Endodermal cell (in vitro differentiated cells): ENCODE results near the gene GRM5. TPM values are rescaled to one million over a fixed set of nuclear protein-coding genes. Genes with fewer than 3 reads are reported as not detected.

ENCODE experiments used
- DNase-seq: peaks from one replicate; pipeline ENCODE4 v3.0.0-alpha.2; 2017
- H3K27ac ChIP-seq: 2 replicates; pipeline ENCODE4 v1.5.1; 2013; ENCODE audit warnings: mild to moderate bottlenecking, low read depth, low read length, moderate library complexity
- H3K27me3 ChIP-seq: 2 replicates; pipeline ENCODE4 v1.6.1; 2013; ENCODE audit warnings: mild to moderate bottlenecking, low read length, moderate library complexity; ENCODE audit not compliant: insufficient read depth, control insufficient read depth, poor library complexity, severe bottlenecking
- H3K36me3 ChIP-seq: 2 replicates; pipeline ENCODE4 v1.7.0; 2013; ENCODE audit warnings: mild to moderate bottlenecking, low read length, moderate library complexity; ENCODE audit not compliant: control insufficient read depth, insufficient read depth
- H3K4me1 ChIP-seq: one replicate; pipeline ENCODE4 v1.7.0; 2013; ENCODE audit warnings: low read length; ENCODE audit not compliant: control insufficient read depth, insufficient read depth
- H3K4me3 ChIP-seq: 2 replicates; pipeline ENCODE4 v1.5.1; 2013; ENCODE audit warnings: mild to moderate bottlenecking, low read length, moderate library complexity
- H3K9ac ChIP-seq: 2 replicates; pipeline ENCODE4 v1.6.1; 2013; ENCODE audit warnings: mild to moderate bottlenecking, low read length, moderate library complexity; ENCODE audit not compliant: poor library complexity, severe bottlenecking; ENCODE audit errors: extremely low read depth
- H3K9me3 ChIP-seq: 2 replicates; pipeline ENCODE4 v1.6.1; 2013; ENCODE audit warnings: mild to moderate bottlenecking, low read length, moderate library complexity; ENCODE audit not compliant: control insufficient read depth
- H3K27ac Mint-ChIP-seq: 2 replicates; pipeline ENCODE4 v1.8.0; 2020; ENCODE audit warnings: mixed read lengths
- H3K27me3 Mint-ChIP-seq: 2 replicates; pipeline ENCODE4 v1.8.0; 2021; ENCODE audit warnings: mild to moderate bottlenecking, mixed read lengths; ENCODE audit not compliant: insufficient read depth
- H3K36me3 Mint-ChIP-seq: 2 replicates; pipeline ENCODE4 v1.8.0; 2020; ENCODE audit warnings: low read depth, mixed read lengths
- H3K4me1 Mint-ChIP-seq: 2 replicates; pipeline ENCODE4 v1.8.0; 2020; ENCODE audit warnings: mixed read lengths
- H3K4me3 Mint-ChIP-seq: 2 replicates; pipeline ENCODE4 v1.8.0; 2020; ENCODE audit warnings: mild to moderate bottlenecking, moderate library complexity, mixed read lengths
- H3K9me3 Mint-ChIP-seq: 2 replicates; pipeline ENCODE4 v1.8.0; 2020; ENCODE audit warnings: mild to moderate bottlenecking, mixed read lengths
- WGBS, 2 experiments: methylation state at CpG; one replicate each; pipeline versions ENCODE4 v1.1.5 to v1.1.7; 2013; ENCODE audit warnings: missing lambda C conversion rate in 2 of 2, mixed read lengths in 1 of 2; ENCODE audit not compliant: insufficient coverage in 1 of 2, insufficient read length in 1 of 2; 5-methylcytosine and 5-hydroxymethylcytosine counted together
- total RNA-seq, 2 donors: library from RNA; stranded (reverse); fragmentation: NEBNext Ultra II Directional in 1 of 2; extraction: Animal tissue kit (Norgen Biotek cat#: 25700) in 1 of 2; gene quantifications; 2 replicates in 1 of 2; 3 replicates in 1 of 2; pipeline ENCODE4 v1.2.1, GENCODE V29; 2021
- TF ChIP-seq, protein P1 (sequence below): fragments of 200-600 bp; sonication (generic); conservative IDR thresholded peaks from 2 replicates; pipeline ENCODE4 v1.5.0; 2021; ENCODE audit warnings: antibody characterized with exemption, mild to moderate bottlenecking

The GRM5 gene
- total RNA-seq, 2 donors from 2014 or later = 0.07 to 0.09 TPM

DNA sequence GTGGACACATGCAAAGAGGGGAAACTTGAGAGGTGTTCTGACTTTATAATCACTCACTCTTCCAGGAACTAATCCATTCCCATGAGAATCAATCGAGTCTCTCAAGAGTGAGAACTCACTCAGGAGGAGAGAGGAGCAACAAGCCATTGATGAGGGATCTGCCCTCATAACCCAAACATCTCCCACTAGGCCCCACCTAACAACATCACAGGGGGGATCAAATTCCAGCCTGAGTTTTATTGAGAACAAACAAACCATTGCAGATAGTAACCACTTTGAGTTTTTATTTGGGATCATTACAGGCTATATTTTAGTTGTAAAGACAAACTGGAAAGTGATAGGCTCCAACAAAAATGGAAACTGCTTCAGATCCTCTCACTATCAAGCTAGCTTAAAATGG is 399.4 kb downstream of the GRM5 start:
- no peaks in the 10 kb centered on the region for H3K27me3 ChIP-seq
- Mint-ChIP-seq H3K36me3 (no peaks in the 10 kb centered on the region), H3K27ac (no peak overlapping the region), H3K4me1 (no peaks in the 10 kb centered on the region), H3K27me3 (no peaks in the 10 kb centered on the region), H3K9me3 (no peaks in the 10 kb centered on the region), H3K4me3 (no peak overlapping the region)
- H3K4me1 ChIP-seq = no peaks in the 10 kb centered on the region
- TF ChIP-seq, protein P1, sequence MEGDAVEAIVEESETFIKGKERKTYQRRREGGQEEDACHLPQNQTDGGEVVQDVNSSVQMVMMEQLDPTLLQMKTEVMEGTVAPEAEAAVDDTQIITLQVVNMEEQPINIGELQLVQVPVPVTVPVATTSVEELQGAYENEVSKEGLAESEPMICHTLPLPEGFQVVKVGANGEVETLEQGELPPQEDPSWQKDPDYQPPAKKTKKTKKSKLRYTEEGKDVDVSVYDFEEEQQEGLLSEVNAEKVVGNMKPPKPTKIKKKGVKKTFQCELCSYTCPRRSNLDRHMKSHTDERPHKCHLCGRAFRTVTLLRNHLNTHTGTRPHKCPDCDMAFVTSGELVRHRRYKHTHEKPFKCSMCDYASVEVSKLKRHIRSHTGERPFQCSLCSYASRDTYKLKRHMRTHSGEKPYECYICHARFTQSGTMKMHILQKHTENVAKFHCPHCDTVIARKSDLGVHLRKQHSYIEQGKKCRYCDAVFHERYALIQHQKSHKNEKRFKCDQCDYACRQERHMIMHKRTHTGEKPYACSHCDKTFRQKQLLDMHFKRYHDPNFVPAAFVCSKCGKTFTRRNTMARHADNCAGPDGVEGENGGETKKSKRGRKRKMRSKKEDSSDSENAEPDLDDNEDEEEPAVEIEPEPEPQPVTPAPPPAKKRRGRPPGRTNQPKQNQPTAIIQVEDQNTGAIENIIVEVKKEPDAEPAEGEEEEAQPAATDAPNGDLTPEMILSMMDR = no peak
- DNase-seq = no peak
- H3K27ac ChIP-seq = no peak overlapping the region
- H3K9ac ChIP-seq = no peak overlapping the region
- H3K4me3 ChIP-seq = no peak overlapping the region
- no peaks in the 10 kb centered on the region for H3K9me3 ChIP-seq
- WGBS, 2 experiments = 73 to 83% methylated on average over 1 of the region's 1 CpG
- no peaks in the 10 kb centered on the region for H3K36me3 ChIP-seq

DNA sequence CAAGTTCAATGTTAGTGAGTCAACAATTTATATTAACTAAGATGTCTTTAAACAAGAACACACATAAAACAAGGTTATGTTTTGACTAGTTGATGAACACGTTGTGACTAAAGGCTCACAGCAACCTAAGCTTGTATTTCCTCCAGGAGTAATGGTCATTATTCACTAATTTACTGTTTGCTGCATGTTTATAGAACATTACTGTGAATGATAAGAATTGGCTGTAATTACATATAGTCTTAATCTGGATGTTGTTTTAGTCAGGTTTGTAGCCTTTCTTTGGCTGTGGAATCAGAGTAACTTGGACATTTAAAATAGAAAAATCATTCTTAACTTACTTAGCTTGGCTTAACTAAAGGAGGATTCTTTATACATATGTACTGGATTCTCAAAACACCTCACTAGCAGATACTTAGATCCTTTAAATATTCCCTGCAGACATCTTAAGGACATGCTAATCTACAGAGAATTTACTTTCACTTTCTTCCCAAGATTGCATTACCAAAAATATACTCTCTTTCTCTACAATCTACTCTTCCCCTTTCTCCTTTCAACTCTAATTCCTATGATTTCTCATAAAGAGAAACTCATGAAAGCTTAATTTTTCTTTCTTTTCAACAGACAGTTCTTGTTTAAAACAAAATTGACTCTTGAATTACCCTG is 408.6 kb downstream of the GRM5 start:
- no peak overlapping the region for H3K27ac ChIP-seq
- H3K36me3 ChIP-seq = no peaks in the 10 kb centered on the region
- Mint-ChIP-seq H3K27me3 (no peaks in the 10 kb centered on the region), H3K27ac (no peak overlapping the region), H3K9me3 (no peaks in the 10 kb centered on the region), H3K4me3 (no peak overlapping the region), H3K36me3 (no peaks in the 10 kb centered on the region), H3K4me1 (peaks cover 2% of the 10 kb centered on the region)
- no peaks in the 10 kb centered on the region for H3K4me1 ChIP-seq
- TF ChIP-seq, protein P1 = no peak
- DNase-seq = no peak
- no peak overlapping the region for H3K4me3 ChIP-seq
- WGBS, 2 experiments = 94% methylated on average over 1 of the region's 1 CpG; no CpG with 5 or more reads in 1 of the 2 experiments
- H3K9ac ChIP-seq = no peak overlapping the region
- H3K27me3 ChIP-seq = no peaks in the 10 kb centered on the region
- H3K9me3 ChIP-seq = no peaks in the 10 kb centered on the region

DNA sequence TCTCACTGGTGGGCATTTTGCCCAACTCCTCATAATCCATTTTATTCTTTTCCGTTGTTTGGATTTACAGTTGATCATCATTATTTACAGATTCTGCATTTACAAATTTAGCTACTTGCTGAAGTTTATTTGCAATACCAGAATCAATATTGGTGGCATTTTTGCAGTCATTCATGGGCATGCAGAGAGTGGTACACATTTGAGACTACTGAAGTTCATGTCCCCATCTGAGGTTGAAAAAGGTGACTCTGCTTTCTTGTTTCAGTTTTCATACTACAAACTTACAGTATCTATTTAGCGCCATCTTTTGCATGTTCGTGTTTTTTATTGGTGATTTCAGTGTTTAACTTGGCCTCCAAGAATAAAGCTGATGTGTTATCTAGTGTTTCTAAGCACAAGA is 409.5 kb downstream of the GRM5 start:
- Mint-ChIP-seq H3K4me3 (no peak overlapping the region), H3K9me3 (no peaks in the 10 kb centered on the region), H3K27me3 (no peaks in the 10 kb centered on the region), H3K36me3 (no peaks in the 10 kb centered on the region), H3K4me1 (peaks cover 2% of the 10 kb centered on the region), H3K27ac (no peak overlapping the region)
- Histone ChIP-seq H3K4me3 (no peak overlapping the region), H3K27me3 (no peaks in the 10 kb centered on the region), H3K4me1 (no peaks in the 10 kb centered on the region), H3K9me3 (no peaks in the 10 kb centered on the region), H3K36me3 (no peaks in the 10 kb centered on the region), H3K27ac (no peak overlapping the region), H3K9ac (no peak overlapping the region)
- WGBS, 2 experiments = 87 to 93% methylated on average over 3 of the region's 3 CpGs
- TF ChIP-seq, protein P1 = no peak
- no peak for DNase-seq
